ENCODE results near the gene BCL2L13. TPM values are rescaled to one million over a fixed set of nuclear protein-coding genes. Genes with fewer than 3 reads are reported as not detected.

BCL2L13 gene
- 10 to 100 TPM; 15.6 to 74.1 (median 57.6) TPM for total RNA-seq
- 10 to 100 TPM; 13.7 to 26.9 (median 26.1) TPM for polyA plus RNA-seq
- long read RNA-seq, donor 1, full-length matches to known transcripts: 4 of 25 reads
- long read RNA-seq, donor 1, partial matches to known transcripts: 10 of 25 reads
- long read RNA-seq, donor 1, other reads (novel, unspliced or antisense): 11 of 25 reads
- long read RNA-seq, donor 2, full-length matches to known transcripts: 5 of 28 reads
- long read RNA-seq, donor 2, partial matches to known transcripts: 5 of 28 reads
- long read RNA-seq, donor 2, other reads (novel, unspliced or antisense): 18 of 28 reads
- long read RNA-seq, donor 3, full-length matches to known transcripts: 5 of 14 reads
- long read RNA-seq, donor 3, partial matches to known transcripts: 9 of 14 reads
- long read RNA-seq, donor 3, other reads (novel, unspliced or antisense): 0 of 14 reads
- long read RNA-seq, donor 4, full-length matches to known transcripts: 1 of 1 reads
- long read RNA-seq, donor 4, partial matches to known transcripts: 0 of 1 reads
- long read RNA-seq, donor 4, other reads (novel, unspliced or antisense): 0 of 1 reads
- long read RNA-seq, donor 5, full-length matches to known transcripts: 4 of 4 reads
- long read RNA-seq, donor 5, partial matches to known transcripts: 0 of 4 reads
- long read RNA-seq, donor 5, other reads (novel, unspliced or antisense): 0 of 4 reads
- long read RNA-seq, donor 6, full-length matches to known transcripts: 11 of 11 reads
- long read RNA-seq, donor 6, partial matches to known transcripts: 0 of 11 reads
- long read RNA-seq, donor 6, other reads (novel, unspliced or antisense): 0 of 11 reads
- long read RNA-seq, donor 7, partial matches to known transcripts: 10 of 11 reads
- long read RNA-seq, donor 7, other reads (novel, unspliced or antisense): 0 of 11 reads
- long read RNA-seq, donor 8, transcript BCL2L13-201 (7 exons, 2,992 nt): major isoform, 6 of 16 reads
- long read RNA-seq, donor 8, partial matches to known transcripts: 0 of 16 reads
- long read RNA-seq, donor 8, other reads (novel, unspliced or antisense): 10 of 16 reads
- long read RNA-seq, donor 9, partial matches to known transcripts: 0 of 2 reads
- long read RNA-seq, donor 9, other reads (novel, unspliced or antisense): 0 of 2 reads
- long read RNA-seq, donor 10: 0 reads

- WGBS, 5 donors: 0 to 1% (median 1%) methylated on average over 24 to 70 of the region's 70 CpGs
- Histone ChIP-seq H3K9me3 (no peaks in the 10 kb centered on the region), H3K36me3 (peaks cover 0 to 8% (median 0%) of the 10 kb centered on the region in 4 donors), H3K4me3 (peak within 1 kb of the TSS; percentile 56 to 89 (median 64)), H3K27me3 (no peaks in the 10 kb centered on the region), H3K4me1 (peaks cover 17 to 26% (median 22%) of the 10 kb centered on the region in 4 donors), H3K27ac (peak within 1 kb of the TSS; percentile 98 to 100 (median 99))
- TF ChIP-seq EP300 (IDR thresholded peaks at IDR 0.05) (no peak), POLR2AphosphoS5 (IDR thresholded peaks at IDR 0.05) (peak; percentile 98 to 99 (median 98)), CTCF (IDR thresholded peaks at IDR 0.05) (no peak), POLR2A (IDR thresholded peaks at IDR 0.05) (peak in 2 of 4 donors; percentile 89 to 94)
- intact Hi-C loops (cut with DNase I; ENCODE audit: low total_unique reads): no loop called here
- peak; percentile 95 to 98 for DNase-seq
These were observed at the start of gene BCL2L13 for GRCh38 chr22:17638432-17639246. TSS of gene BCL2L13 (plus strand) at chr22:17638757. CDS start at chr22:17655712, 16,955 bp downstream.

DNA sequence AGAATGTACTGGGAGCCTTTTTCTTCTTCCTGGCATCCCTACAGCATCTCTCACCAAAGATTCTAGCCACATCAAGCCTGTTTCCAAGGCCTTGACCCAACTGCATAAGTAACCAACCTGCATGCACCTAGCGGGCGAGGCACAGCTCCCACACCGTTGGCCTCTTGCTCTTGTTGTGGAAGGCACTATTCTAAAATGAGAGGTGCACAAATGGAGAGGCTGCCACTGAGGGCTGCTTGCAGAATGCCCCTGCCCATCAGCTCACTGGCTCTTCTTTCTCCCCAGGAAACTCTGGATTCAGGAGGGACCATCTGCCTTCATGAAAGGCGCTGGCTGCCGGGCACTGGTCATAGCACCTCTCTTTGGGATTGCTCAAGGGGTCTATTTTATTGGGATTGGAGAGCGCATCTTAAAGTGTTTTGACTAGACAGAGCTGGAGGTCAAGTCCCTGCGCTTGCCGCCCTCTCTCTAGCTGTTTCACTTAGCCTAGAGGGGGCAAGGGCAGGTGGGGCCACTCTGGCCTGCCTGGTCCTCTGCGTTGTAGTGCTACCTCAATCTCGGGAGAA, 48.7 kb upstream of the BCL2L13 start:
- intact Hi-C loops (cut with DNase I; ENCODE audit: low total_unique reads): no loop called here
- Histone ChIP-seq H3K27ac (peak overlapping the region in 1 of 5 donors; percentile 24), H3K36me3 (peaks cover 43 to 66% (median 56%) of the 10 kb centered on the region in 4 donors), H3K9me3 (no peaks in the 10 kb centered on the region), H3K4me1 (no peaks in the 10 kb centered on the region), H3K27me3 (no peaks in the 10 kb centered on the region), H3K4me3 (no peak overlapping the region)
- WGBS, 5 donors: 90 to 96% (median 95%) methylated on average over 8 to 10 of the region's 10 CpGs
- no peak for DNase-seq
- TF ChIP-seq EP300 (IDR thresholded peaks at IDR 0.05) (no peak), CTCF (IDR thresholded peaks at IDR 0.05) (no peak), POLR2A (IDR thresholded peaks at IDR 0.05) (no peak), POLR2AphosphoS5 (IDR thresholded peaks at IDR 0.05) (no peak)

GRCh38 chr22:17590586-17590985, 48.0 kb upstream of the BCL2L13 start:
- Histone ChIP-seq H3K4me3 (no peak overlapping the region), H3K27ac (peak overlapping the region in 1 of 5 donors; percentile 24), H3K27me3 (no peaks in the 10 kb centered on the region), H3K4me1 (no peaks in the 10 kb centered on the region), H3K36me3 (peaks cover 49 to 72% (median 63%) of the 10 kb centered on the region in 4 donors), H3K9me3 (no peaks in the 10 kb centered on the region)
- 84 to 92% (median 91%) methylated on average over 5 of the region's 5 CpGs for WGBS, 5 donors
- TF ChIP-seq POLR2A (IDR thresholded peaks at IDR 0.05): no peak
- no peak for TF ChIP-seq CTCF (IDR thresholded peaks at IDR 0.05)
- no peak for TF ChIP-seq EP300 (IDR thresholded peaks at IDR 0.05)
- no peak for TF ChIP-seq POLR2AphosphoS5 (IDR thresholded peaks at IDR 0.05)
- no peak for DNase-seq
- intact Hi-C loops (cut with DNase I; ENCODE audit: low total_unique reads): no loop called here

All from stomach (tissue), 19 donors.